Measurements from ENCODE around the gene SPOCD1. TPM values are rescaled to one million over a fixed set of nuclear protein-coding genes. Genes with fewer than 3 reads are reported as not detected.

SPOCD1 gene
- total and polyA plus RNA-seq, 2 experiments from 2014 or later: 1.4 to 7.3 TPM

- no peaks in the 10 kb centered on the region for H3K27me3 ChIP-seq
- H3K36me3 ChIP-seq: no peaks in the 10 kb centered on the region
- H3K27ac ChIP-seq: peak overlapping the region; percentile 85
- no peaks in the 10 kb centered on the region for H3K9me3 ChIP-seq (ENCODE audit: low read depth)
- TF ChIP-seq CTCF (IDR thresholded peaks at IDR 0.05; ENCODE audit: low read depth, low read length): no peak
- peaks cover 75% of the 10 kb centered on the region for H3K4me1 ChIP-seq (ENCODE audit: low read depth)
- no peak for DNase-seq (ENCODE audit: low read depth in 1 of 2, low spot score in 1 of 2)
- no peak overlapping the region for H3K4me3 ChIP-seq
These were observed 62.8 kb downstream of the SPOCD1 start for GRCh38 chr1:31752952-31753475.

- DNase-seq (ENCODE audit: low read depth in 1 of 2, low spot score in 1 of 2): peak in 1 of 2 donors; percentile 50
- no peak for TF ChIP-seq CTCF (IDR thresholded peaks at IDR 0.05; ENCODE audit: low read depth, low read length)
- no peaks in the 10 kb centered on the region for H3K36me3 ChIP-seq
- no peak overlapping the region for H3K4me3 ChIP-seq
- H3K27ac ChIP-seq: peak overlapping the region; percentile 85
- H3K9me3 ChIP-seq (ENCODE audit: low read depth): no peaks in the 10 kb centered on the region
- peaks cover 83% of the 10 kb centered on the region for H3K4me1 ChIP-seq (ENCODE audit: low read depth)
- H3K27me3 ChIP-seq: no peaks in the 10 kb centered on the region
These were observed 63.6 kb downstream of the SPOCD1 start for GRCh38 chr1:31752258-31752657.

- no peak for TF ChIP-seq CTCF (IDR thresholded peaks at IDR 0.05; ENCODE audit: low read depth, low read length)
- Histone ChIP-seq H3K27ac (peak overlapping the region; percentile 85), H3K9me3 (ENCODE audit: low read depth) (no peaks in the 10 kb centered on the region), H3K4me3 (no peak overlapping the region), H3K4me1 (ENCODE audit: low read depth) (peaks cover 87% of the 10 kb centered on the region), H3K27me3 (no peaks in the 10 kb centered on the region), H3K36me3 (no peaks in the 10 kb centered on the region)
- DNase-seq (ENCODE audit: low read depth in 1 of 2, low spot score in 1 of 2): peak in 1 of 2 donors; percentile 75
These were observed 64.0 kb downstream of the SPOCD1 start for GRCh38 chr1:31751822-31752241.

GRCh38 chr1:31750858-31751510 lies 64.8 kb downstream of the SPOCD1 start:
- Histone ChIP-seq H3K36me3 (no peaks in the 10 kb centered on the region), H3K9me3 (ENCODE audit: low read depth) (no peaks in the 10 kb centered on the region), H3K27ac (peak overlapping the region; percentile 85), H3K27me3 (no peaks in the 10 kb centered on the region), H3K4me3 (no peak overlapping the region), H3K4me1 (ENCODE audit: low read depth) (peaks cover 95% of the 10 kb centered on the region)
- DNase-seq (ENCODE audit: low read depth in 1 of 2, low spot score in 1 of 2): peak in 1 of 2 donors; percentile 73
- TF ChIP-seq CTCF (IDR thresholded peaks at IDR 0.05; ENCODE audit: low read depth, low read length): no peak

GRCh38 chr1:31749785-31750735 lies 65.8 kb downstream of the SPOCD1 start:
- no peak overlapping the region for H3K4me3 ChIP-seq
- H3K4me1 ChIP-seq (ENCODE audit: low read depth): peaks cover 97% of the 10 kb centered on the region
- H3K36me3 ChIP-seq: no peaks in the 10 kb centered on the region
- no peaks in the 10 kb centered on the region for H3K9me3 ChIP-seq (ENCODE audit: low read depth)
- peak in 1 of 2 donors; percentile 75 for DNase-seq (ENCODE audit: low read depth in 1 of 2, low spot score in 1 of 2)
- no peak for TF ChIP-seq CTCF (IDR thresholded peaks at IDR 0.05; ENCODE audit: low read depth, low read length)
- peak overlapping the region; percentile 85 for H3K27ac ChIP-seq
- no peaks in the 10 kb centered on the region for H3K27me3 ChIP-seq
